ENCODE measurements around the gene CABP5.

Gene CABP5

DNA sequence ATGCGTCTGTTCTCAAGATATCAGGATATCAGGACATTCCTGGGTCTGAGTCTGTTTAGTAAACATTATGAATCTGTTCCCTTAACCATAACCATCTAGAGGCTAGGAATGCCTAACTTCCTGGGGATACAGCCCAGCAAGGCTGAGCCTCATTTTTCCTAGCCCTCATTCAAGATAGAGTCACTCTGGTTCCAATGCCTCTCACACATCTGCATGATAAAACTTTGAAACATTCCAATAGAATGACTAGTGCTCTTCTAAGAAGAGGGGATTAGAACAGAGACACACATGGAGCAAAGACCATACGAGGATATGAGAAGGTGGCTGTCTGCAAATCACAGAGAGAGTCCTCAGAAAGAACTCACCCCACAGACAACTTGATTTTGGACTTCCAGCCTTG is 20.6 kb upstream of the CABP5 start:
- no peaks in the 10 kb centered on the region for H3K4me1 ChIP-seq (ENCODE audit: control insufficient read depth in 5 of 5, insufficient read depth in 5 of 5, low read length in 5 of 5)
- no peak overlapping the region for H3K9ac ChIP-seq (ENCODE audit: low read length in 5 of 5)
- H3K27me3 ChIP-seq (ENCODE audit: control insufficient read depth in 5 of 5, insufficient read depth in 4 of 5, low read length in 5 of 5), result peaks cover 0 to 7% (median 0%) of the 10 kb centered on the region in 5 donors
- H3K4me3 ChIP-seq (ENCODE audit: low read depth in 1 of 5, low read length in 5 of 5), result no peak overlapping the region
- H3K27ac ChIP-seq (ENCODE audit: low read depth, low read length), result no peak overlapping the region
- no peaks in the 10 kb centered on the region for H3K9me3 ChIP-seq (ENCODE audit: control insufficient read depth in 5 of 5, low read length in 5 of 5)
- peaks cover 0 to 35% (median 16%) of the 10 kb centered on the region in 5 donors for H3K36me3 ChIP-seq (ENCODE audit: control insufficient read depth in 5 of 5, insufficient read depth in 5 of 5, low read length in 5 of 5)

DNA sequence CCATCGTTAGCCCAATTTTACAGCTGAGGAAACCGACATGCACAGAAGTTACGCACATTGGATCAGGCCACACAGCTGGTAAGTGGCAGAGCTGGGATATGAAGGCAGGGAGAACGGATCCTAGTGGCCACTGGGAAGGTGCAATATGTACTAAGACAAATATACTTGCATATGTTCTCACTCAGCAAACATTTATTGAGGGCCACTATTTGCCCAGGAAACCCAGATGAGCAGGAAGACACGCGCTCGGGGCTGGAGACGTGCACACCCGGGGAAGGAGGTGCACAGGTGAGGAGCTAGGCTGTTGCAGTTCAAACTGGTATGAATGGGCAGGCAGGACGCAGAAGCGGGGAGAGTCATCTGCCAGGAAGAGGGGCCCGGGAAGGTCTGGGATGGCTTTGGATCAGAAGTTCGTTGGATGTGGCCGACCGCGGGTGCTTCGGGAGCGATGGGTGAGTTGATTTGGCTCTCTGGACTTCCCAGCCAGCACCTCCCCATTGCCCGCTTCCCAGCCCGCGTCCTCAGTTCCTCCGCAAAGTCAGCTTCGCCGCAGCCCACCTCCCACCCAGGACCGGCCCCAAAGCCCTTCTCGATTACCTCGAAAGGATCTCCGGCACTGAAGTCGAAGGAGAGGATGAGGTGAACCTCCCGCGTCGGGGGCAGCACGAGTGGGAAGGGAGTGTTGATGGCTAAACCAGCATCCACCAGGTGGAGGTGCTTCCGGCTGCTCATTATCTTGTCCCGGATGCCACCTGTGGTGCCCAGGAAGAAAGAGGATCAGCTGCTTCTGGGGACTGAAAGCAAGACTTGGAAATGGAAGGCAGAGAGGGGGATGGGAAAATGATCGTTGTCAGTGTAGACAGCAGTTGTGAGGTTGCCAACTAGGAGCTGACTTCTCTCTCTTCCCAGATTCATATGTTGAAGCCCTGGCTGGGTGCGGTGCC is 17.8 kb upstream of the CABP5 start:
- no peak overlapping the region for H3K4me3 ChIP-seq (ENCODE audit: low read depth in 1 of 5, low read length in 5 of 5)
- no peaks in the 10 kb centered on the region for H3K4me1 ChIP-seq (ENCODE audit: control insufficient read depth in 5 of 5, insufficient read depth in 5 of 5, low read length in 5 of 5)
- H3K9ac ChIP-seq (ENCODE audit: low read length in 5 of 5), result no peak overlapping the region
- H3K9me3 ChIP-seq (ENCODE audit: control insufficient read depth in 5 of 5, low read length in 5 of 5), result no peaks in the 10 kb centered on the region
- peaks cover 0 to 27% (median 13%) of the 10 kb centered on the region in 5 donors for H3K36me3 ChIP-seq (ENCODE audit: control insufficient read depth in 5 of 5, insufficient read depth in 5 of 5, low read length in 5 of 5)
- H3K27ac ChIP-seq (ENCODE audit: low read depth, low read length), result no peak overlapping the region
- peaks cover 0 to 7% (median 0%) of the 10 kb centered on the region in 5 donors for H3K27me3 ChIP-seq (ENCODE audit: control insufficient read depth in 5 of 5, insufficient read depth in 4 of 5, low read length in 5 of 5)

DNA sequence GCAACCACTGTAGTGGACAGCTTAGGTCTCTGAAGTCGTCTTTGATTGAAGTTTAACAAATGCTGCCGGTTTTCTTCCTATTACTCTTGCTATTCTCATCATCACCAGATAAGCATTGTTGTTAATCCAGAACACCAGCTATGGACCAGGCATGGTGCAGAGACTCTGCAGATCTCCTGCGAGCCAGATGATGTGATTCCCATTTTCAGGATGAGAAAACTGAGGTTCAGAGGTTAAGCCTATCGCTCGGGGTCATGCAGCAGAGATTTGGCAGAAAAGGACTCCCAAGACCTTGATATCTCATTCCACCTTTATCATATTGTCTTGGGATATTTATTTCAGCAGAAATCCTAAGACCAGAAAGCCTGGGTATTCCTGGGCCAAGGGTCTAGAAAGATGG is 16.5 kb upstream of the CABP5 start:
- peaks cover 0 to 7% (median 0%) of the 10 kb centered on the region in 5 donors for H3K27me3 ChIP-seq (ENCODE audit: control insufficient read depth in 5 of 5, insufficient read depth in 4 of 5, low read length in 5 of 5)
- H3K36me3 ChIP-seq (ENCODE audit: control insufficient read depth in 5 of 5, insufficient read depth in 5 of 5, low read length in 5 of 5), result peaks cover 0 to 20% (median 8%) of the 10 kb centered on the region in 5 donors
- no peak overlapping the region for H3K27ac ChIP-seq (ENCODE audit: low read depth, low read length)
- no peak overlapping the region for H3K4me3 ChIP-seq (ENCODE audit: low read depth in 1 of 5, low read length in 5 of 5)
- no peak overlapping the region for H3K9ac ChIP-seq (ENCODE audit: low read length in 5 of 5)
- H3K9me3 ChIP-seq (ENCODE audit: control insufficient read depth in 5 of 5, low read length in 5 of 5), result no peaks in the 10 kb centered on the region
- H3K4me1 ChIP-seq (ENCODE audit: control insufficient read depth in 5 of 5, insufficient read depth in 5 of 5, low read length in 5 of 5), result no peaks in the 10 kb centered on the region

DNA sequence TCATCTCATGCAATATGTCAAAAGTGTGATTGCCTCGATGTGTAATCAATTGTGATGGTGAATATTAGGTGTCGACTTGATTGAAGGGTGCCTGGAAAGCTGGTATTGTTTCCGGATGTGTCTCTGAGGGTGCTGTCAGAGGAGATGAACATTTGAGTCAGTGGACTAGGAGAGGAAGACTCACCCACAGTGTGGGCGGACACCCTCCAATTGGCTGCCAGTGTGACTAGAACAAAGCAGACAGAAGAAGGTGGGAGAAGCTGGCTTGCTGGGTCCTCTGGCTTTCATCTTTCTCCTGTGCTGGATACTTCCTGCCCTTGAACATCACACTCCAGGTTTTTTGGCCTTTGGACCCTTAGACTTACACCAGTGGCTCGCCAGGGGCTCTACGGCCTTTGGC is 15.5 kb upstream of the CABP5 start:
- Histone ChIP-seq H3K4me3 (ENCODE audit: low read depth in 1 of 5, low read length in 5 of 5) (no peak overlapping the region), H3K36me3 (ENCODE audit: control insufficient read depth in 5 of 5, insufficient read depth in 5 of 5, low read length in 5 of 5) (peaks cover 0 to 23% (median 8%) of the 10 kb centered on the region in 5 donors), H3K27ac (ENCODE audit: low read depth, low read length) (no peak overlapping the region), H3K27me3 (ENCODE audit: control insufficient read depth in 5 of 5, insufficient read depth in 4 of 5, low read length in 5 of 5) (peaks cover 0 to 7% (median 0%) of the 10 kb centered on the region in 5 donors), H3K9ac (ENCODE audit: low read length in 5 of 5) (no peak overlapping the region), H3K9me3 (ENCODE audit: control insufficient read depth in 5 of 5, low read length in 5 of 5) (no peaks in the 10 kb centered on the region), H3K4me1 (ENCODE audit: control insufficient read depth in 5 of 5, insufficient read depth in 5 of 5, low read length in 5 of 5) (no peaks in the 10 kb centered on the region)

DNA sequence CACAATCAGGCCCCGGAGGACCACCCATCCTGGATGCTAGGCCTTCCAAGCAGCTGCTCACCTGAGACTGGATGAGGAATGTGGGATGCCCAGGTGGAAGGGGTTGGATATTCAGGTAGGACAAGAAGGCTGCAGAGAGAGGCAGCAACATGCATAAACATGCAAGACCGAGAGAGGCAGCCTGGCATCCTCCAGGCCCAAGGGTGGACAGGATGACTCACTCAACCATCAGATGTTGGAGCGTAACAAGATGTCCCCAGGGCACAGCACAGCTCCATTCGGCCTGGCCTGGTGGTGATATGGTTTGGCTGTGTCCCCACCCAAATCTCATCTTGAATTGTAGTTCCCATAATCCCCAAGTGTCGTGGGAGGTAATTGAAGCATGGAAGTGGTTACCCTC is 10.0 kb upstream of the CABP5 start:
- H3K36me3 ChIP-seq (ENCODE audit: control insufficient read depth in 5 of 5, insufficient read depth in 5 of 5, low read length in 5 of 5), result peaks cover 0 to 40% (median 19%) of the 10 kb centered on the region in 5 donors
- H3K9me3 ChIP-seq (ENCODE audit: control insufficient read depth in 5 of 5, low read length in 5 of 5), result no peaks in the 10 kb centered on the region
- no peaks in the 10 kb centered on the region for H3K4me1 ChIP-seq (ENCODE audit: control insufficient read depth in 5 of 5, insufficient read depth in 5 of 5, low read length in 5 of 5)
- no peaks in the 10 kb centered on the region for H3K27me3 ChIP-seq (ENCODE audit: control insufficient read depth in 5 of 5, insufficient read depth in 4 of 5, low read length in 5 of 5)
- H3K4me3 ChIP-seq (ENCODE audit: low read depth in 1 of 5, low read length in 5 of 5), result no peak overlapping the region
- H3K9ac ChIP-seq (ENCODE audit: low read length in 5 of 5), result no peak overlapping the region
- H3K27ac ChIP-seq (ENCODE audit: low read depth, low read length), result no peak overlapping the region

DNA sequence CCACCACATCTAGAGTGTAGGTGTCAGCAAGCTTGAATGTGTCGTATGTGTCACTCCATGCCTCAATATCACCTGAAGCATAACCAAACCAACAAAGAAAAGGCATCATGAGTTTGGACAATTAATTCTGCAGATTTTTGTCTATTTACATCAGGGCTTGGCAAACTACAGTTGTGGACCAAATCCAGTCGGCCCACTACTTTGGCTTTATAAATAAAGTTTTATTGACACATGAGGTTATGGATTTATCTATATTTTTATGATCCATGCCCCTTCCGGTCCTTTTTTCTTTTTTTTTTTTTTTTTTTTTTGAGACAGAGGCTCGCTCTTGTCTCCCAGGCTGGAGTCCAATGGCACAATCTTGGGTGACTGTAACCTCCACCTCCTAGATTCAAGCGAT is 9.2 kb upstream of the CABP5 start:
- Histone ChIP-seq H3K27me3 (ENCODE audit: control insufficient read depth in 5 of 5, insufficient read depth in 4 of 5, low read length in 5 of 5) (no peaks in the 10 kb centered on the region), H3K27ac (ENCODE audit: low read depth, low read length) (no peak overlapping the region), H3K4me3 (ENCODE audit: low read depth in 1 of 5, low read length in 5 of 5) (no peak overlapping the region), H3K4me1 (ENCODE audit: control insufficient read depth in 5 of 5, insufficient read depth in 5 of 5, low read length in 5 of 5) (no peaks in the 10 kb centered on the region), H3K9me3 (ENCODE audit: control insufficient read depth in 5 of 5, low read length in 5 of 5) (peaks cover 0 to 2% (median 0%) of the 10 kb centered on the region in 5 donors), H3K9ac (ENCODE audit: low read length in 5 of 5) (no peak overlapping the region), H3K36me3 (ENCODE audit: control insufficient read depth in 5 of 5, insufficient read depth in 5 of 5, low read length in 5 of 5) (peaks cover 0 to 47% (median 27%) of the 10 kb centered on the region in 5 donors)

DNA sequence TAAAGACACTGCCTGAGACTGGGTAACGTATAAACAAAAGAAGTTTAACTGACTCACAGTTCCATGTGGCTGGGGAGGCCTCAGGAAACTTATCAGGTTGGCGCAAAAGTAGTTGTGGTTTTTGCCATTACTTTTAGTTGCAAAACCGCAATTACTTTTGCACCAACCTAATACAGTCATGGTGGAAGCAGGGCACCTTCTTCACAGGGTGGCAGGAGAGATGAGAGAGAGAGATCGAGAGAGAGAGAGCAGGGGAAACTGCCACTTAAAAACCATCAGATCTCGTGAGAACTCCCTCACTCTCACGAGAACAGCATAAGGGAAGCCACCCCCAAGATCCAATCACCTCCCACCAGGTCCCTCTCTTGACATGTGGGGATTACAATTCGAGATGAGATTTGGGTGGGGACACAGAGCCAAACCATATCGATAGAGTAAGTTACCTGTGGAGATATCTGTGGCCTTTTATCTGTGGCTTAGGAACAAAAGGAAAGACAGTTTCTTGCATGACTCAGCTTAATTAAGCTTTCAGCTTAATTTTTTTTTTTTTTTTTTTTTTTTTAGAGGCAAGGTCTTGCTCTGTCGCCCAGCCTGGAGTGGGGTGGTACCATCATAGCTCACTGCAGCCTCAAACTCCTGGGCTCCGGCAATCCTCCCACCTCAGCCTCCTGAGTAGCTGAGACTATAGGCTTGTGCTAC is 7.6 kb upstream of the CABP5 start:
- H3K4me1 ChIP-seq (ENCODE audit: control insufficient read depth in 5 of 5, insufficient read depth in 5 of 5, low read length in 5 of 5), result no peaks in the 10 kb centered on the region

DNA sequence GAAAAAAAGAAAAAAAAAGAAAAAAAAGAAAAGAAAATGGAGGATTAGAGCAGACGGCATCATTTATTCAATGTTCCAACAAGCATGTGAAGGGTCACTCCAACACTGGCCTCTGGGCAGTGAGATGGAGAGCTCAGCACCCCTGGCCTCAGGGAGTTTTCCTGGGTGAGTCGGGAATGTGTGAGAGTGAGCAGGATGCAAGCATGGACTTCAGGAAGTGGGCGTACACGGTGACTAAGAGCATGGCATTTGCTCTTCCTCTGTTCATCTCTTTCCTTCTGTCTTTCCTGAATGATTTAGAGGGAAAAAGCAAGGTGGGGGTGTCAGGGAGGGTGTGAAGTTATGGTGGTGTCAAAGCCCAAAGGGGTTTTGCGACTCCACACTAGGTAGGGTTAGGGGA is 682 bp upstream of the CABP5 start:
- Histone ChIP-seq H3K4me1 (ENCODE audit: control insufficient read depth in 5 of 5, insufficient read depth in 5 of 5, low read length in 5 of 5) (no peaks in the 10 kb centered on the region), H3K9me3 (ENCODE audit: control insufficient read depth in 5 of 5, low read length in 5 of 5) (peaks cover 0 to 2% (median 0%) of the 10 kb centered on the region in 5 donors)

More for the DNA sequence above, 7.6 kb upstream of the CABP5 start:
- Histone ChIP-seq H3K4me3 (ENCODE audit: low read depth in 1 of 5, low read length in 5 of 5) (no peak overlapping the region), H3K36me3 (ENCODE audit: control insufficient read depth in 5 of 5, insufficient read depth in 5 of 5, low read length in 5 of 5) (peaks cover 0 to 56% (median 34%) of the 10 kb centered on the region in 5 donors), H3K9ac (ENCODE audit: low read length in 5 of 5) (no peak overlapping the region), H3K9me3 (ENCODE audit: control insufficient read depth in 5 of 5, low read length in 5 of 5) (peaks cover 0 to 2% (median 0%) of the 10 kb centered on the region in 5 donors), H3K27ac (ENCODE audit: low read depth, low read length) (no peak overlapping the region), H3K27me3 (ENCODE audit: control insufficient read depth in 5 of 5, insufficient read depth in 4 of 5, low read length in 5 of 5) (no peaks in the 10 kb centered on the region)

DNA sequence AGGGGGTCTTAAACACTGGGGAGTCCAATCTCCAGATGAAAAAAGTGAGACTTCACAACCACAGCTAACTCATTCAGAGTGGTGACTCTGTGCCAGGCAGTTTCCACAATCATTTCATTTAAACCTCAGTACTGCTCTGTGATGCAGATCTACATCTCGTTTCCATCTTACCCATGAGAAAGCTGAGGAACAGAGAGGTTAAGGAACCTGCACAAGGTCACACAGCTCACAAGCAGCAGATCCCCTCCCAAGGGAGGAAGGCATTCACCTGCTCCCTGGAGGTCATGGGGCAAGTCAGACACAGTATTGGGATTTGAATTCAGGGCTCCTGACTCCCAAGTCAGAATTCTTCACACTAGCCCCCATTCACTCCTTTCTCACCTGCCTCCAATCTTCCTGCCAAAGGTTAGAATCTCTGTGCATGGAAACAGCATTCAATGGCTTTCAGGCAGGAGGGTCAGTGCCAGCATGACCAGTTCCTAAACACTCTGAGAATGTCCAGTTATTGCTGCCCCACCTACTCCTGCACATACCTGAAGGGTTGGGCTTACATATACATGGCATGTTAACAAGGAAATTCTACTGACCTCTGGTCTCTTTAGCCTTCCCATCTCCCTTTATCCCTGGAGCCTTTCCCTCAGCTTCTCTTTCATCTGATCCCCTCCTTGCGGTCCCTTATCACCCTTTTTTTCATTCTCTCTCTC is 1.9 kb downstream of the CABP5 start:
- Histone ChIP-seq H3K4me3 (ENCODE audit: low read depth in 1 of 5, low read length in 5 of 5) (no peak overlapping the region), H3K4me1 (ENCODE audit: control insufficient read depth in 5 of 5, insufficient read depth in 5 of 5, low read length in 5 of 5) (no peaks in the 10 kb centered on the region), H3K36me3 (ENCODE audit: control insufficient read depth in 5 of 5, insufficient read depth in 5 of 5, low read length in 5 of 5) (no peaks in the 10 kb centered on the region), H3K27me3 (ENCODE audit: control insufficient read depth in 5 of 5, insufficient read depth in 4 of 5, low read length in 5 of 5) (peaks cover 4 to 15% (median 7%) of the 10 kb centered on the region in 5 donors), H3K9me3 (ENCODE audit: control insufficient read depth in 5 of 5, low read length in 5 of 5) (peaks cover 0 to 10% (median 6%) of the 10 kb centered on the region in 5 donors), H3K27ac (ENCODE audit: low read depth, low read length) (no peak overlapping the region), H3K9ac (ENCODE audit: low read length in 5 of 5) (no peak overlapping the region)

More for the DNA sequence above, 682 bp upstream of the CABP5 start:
- peaks cover 4 to 12% (median 6%) of the 10 kb centered on the region in 5 donors for H3K27me3 ChIP-seq (ENCODE audit: control insufficient read depth in 5 of 5, insufficient read depth in 4 of 5, low read length in 5 of 5)
- H3K27ac ChIP-seq (ENCODE audit: low read depth, low read length), result no peak overlapping the region
- H3K9ac ChIP-seq (ENCODE audit: low read length in 5 of 5), result no peak overlapping the region
- no peak overlapping the region for H3K4me3 ChIP-seq (ENCODE audit: low read depth in 1 of 5, low read length in 5 of 5)
- H3K36me3 ChIP-seq (ENCODE audit: control insufficient read depth in 5 of 5, insufficient read depth in 5 of 5, low read length in 5 of 5), result peaks cover 0 to 21% (median 14%) of the 10 kb centered on the region in 5 donors

Measured in subcutaneous abdominal adipose tissue (tissue), 5 donors.